Neural progenitor cell (in vitro differentiated cells): ENCODE measurements around the gene HBA1.

ENCODE experiments used
- CTCF ChIP-seq: fragments of 200-600 bp; sonication (generic); IDR thresholded peaks from 2 replicates; pipeline ENCODE4 v1.5.1; 2017; ENCODE audit warnings: antibody characterized with exemption, mild to moderate bottlenecking
- EZH2 ChIP-seq: fragments of 200-600 bp; sonication (generic); IDR thresholded peaks from 2 replicates; pipeline ENCODE4 v1.6.1; 2017; ENCODE audit warnings: antibody characterized with exemption, mild to moderate bottlenecking, moderate library complexity
- EZH2phosphoT487 ChIP-seq: fragments of 200-600 bp; sonication (generic); IDR thresholded peaks from 2 replicates; pipeline ENCODE4 v1.6.1; 2017; ENCODE audit warnings: antibody characterized with exemption

DNA sequence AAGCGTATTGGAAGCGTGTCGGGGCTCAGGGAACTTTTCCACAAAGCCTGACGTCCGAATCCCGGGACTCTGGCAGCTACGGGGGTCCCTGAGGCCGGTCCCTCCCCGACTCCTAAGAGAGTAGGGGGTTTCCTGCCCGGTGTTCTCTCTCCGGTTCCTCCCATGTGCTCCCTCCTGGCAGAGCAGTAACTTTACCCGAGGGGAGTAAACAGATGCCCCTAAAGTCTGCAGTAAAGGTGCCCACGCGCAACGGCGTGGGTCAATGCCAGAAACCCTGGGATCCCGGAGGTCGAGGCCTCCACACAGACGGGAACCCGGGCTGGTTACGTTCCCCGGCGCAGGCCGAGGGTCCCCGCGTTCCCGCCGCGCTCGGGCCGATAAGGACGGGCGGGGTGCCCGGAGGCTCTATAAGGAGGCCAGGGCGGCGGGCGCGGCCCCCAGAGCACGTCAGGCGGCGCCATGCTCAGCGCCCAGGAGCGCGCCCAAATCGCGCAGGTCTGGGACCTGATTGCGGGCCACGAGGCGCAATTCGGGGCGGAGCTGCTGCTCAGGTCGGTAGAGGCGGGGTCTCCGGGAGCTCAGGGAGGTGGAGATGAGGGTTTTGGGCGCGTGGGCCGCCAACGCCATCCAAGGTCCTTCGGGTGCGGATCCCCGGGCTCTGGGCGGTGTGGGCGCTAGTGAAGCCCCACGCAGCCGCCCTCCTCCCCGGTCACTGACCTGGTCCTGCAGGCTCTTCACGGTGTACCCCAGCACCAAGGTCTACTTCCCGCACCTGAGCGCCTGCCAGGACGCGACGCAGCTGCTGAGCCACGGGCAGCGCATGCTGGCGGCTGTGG, 10.7 kb upstream of the HBA1 start, which contains the start of gene HBM:
- TF ChIP-seq CTCF (no peak), EZH2phosphoT487 (peak; percentile 99), EZH2 (peak; percentile 100)
